Epithelial cell of esophagus (primary cell): ENCODE results near the gene WNT16.

Source experiments
- DNase-seq: peaks from one replicate; pipeline ENCODE4 v3.0.0; 2010; ENCODE audit warnings: low read depth
- H3K4me3 ChIP-seq: 2 replicates; pipeline ENCODE4 v1.5.1; 2011; ENCODE audit warnings: mild to moderate bottlenecking, low read length, control low read depth
- TF ChIP-seq, protein P1 (sequence below): IDR thresholded peaks from 2 replicates; pipeline ENCODE4 v1.5.1; 2011; ENCODE audit warnings: low read depth, mild to moderate bottlenecking, low read length, control low read depth, inconsistent platforms; ENCODE audit not compliant: insufficient read depth; ENCODE audit errors: missing control alignments

WNT16 gene

DNA sequence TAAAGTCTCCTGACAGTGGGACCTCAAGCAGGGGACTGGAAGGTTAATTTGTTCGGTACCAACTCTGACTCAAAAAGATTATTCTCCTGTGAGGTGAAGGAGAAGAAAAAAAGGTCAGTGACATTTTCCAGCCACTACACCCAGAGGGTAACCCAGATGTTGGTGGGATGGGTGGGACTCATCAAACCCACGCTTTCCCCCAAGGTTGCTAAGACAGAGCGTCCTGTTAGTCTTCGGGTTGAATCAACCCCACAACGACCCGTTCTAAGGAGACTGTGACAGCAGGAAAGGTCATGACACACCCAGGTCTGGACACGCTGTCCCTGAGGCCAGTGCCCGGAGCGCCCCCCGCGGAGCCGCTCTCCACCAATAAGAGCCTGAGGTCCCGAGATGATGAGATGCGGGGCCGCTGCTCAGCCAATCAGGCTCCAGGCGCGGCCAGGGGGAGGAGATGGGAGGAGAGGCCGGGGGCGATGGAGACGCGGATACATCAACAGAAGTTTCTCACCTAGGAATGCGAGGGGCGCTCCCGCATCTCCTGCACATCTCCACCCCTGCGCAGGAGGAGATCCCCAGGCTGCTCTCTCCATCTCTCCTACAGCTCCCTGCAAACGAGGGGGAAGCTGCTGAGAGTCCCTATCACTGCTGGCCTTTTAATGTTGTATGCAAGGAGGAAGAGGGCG, at the start of gene WNT16:
Gene WNT16 (plus strand): TSS at position 493 of the 683 bp plus-strand sequence. CDS start 293 bp downstream, outside the sequence.
- no peak for DNase-seq
- H3K4me3 ChIP-seq, result peak within 1 kb of the TSS; percentile 32
- TF ChIP-seq, protein P1, sequence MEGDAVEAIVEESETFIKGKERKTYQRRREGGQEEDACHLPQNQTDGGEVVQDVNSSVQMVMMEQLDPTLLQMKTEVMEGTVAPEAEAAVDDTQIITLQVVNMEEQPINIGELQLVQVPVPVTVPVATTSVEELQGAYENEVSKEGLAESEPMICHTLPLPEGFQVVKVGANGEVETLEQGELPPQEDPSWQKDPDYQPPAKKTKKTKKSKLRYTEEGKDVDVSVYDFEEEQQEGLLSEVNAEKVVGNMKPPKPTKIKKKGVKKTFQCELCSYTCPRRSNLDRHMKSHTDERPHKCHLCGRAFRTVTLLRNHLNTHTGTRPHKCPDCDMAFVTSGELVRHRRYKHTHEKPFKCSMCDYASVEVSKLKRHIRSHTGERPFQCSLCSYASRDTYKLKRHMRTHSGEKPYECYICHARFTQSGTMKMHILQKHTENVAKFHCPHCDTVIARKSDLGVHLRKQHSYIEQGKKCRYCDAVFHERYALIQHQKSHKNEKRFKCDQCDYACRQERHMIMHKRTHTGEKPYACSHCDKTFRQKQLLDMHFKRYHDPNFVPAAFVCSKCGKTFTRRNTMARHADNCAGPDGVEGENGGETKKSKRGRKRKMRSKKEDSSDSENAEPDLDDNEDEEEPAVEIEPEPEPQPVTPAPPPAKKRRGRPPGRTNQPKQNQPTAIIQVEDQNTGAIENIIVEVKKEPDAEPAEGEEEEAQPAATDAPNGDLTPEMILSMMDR, result no peak

- H3K4me3 ChIP-seq, result no peak overlapping the region
- TF ChIP-seq, protein P1, result no peak
- no peak for DNase-seq
Observed at GRCh38 chr7:121279060-121279620, 49.7 kb upstream of the WNT16 start.

- TF ChIP-seq, protein P1, result no peak
- DNase-seq, result no peak
- H3K4me3 ChIP-seq, result no peak overlapping the region
Observed at GRCh38 chr7:121279822-121280221, 49.0 kb upstream of the WNT16 start.

DNA sequence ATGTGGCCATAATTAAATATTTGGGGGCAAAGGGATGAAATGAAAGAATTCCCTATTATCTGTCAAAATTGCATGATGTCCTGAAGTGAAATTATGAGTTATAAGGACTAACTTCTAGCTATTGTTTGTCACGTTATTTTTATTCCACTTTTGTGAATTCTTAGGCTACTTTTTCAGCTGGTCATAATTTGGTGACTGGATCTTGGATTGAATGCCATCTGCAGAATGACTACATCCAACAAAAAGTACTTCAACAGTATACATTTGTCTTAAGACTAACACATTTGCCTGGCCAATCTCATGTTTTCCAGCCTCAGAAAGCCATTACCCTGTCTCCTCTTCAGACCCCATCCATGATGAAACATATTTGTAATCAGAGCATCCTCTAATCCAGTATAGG, 48.1 kb upstream of the WNT16 start:
- no peak for DNase-seq
- TF ChIP-seq, protein P1, result no peak
- no peak overlapping the region for H3K4me3 ChIP-seq

GRCh38 chr7:121282129-121282528, 46.7 kb upstream of the WNT16 start:
- no peak for DNase-seq
- TF ChIP-seq, protein P1, result no peak
- H3K4me3 ChIP-seq, result no peak overlapping the region

DNA sequence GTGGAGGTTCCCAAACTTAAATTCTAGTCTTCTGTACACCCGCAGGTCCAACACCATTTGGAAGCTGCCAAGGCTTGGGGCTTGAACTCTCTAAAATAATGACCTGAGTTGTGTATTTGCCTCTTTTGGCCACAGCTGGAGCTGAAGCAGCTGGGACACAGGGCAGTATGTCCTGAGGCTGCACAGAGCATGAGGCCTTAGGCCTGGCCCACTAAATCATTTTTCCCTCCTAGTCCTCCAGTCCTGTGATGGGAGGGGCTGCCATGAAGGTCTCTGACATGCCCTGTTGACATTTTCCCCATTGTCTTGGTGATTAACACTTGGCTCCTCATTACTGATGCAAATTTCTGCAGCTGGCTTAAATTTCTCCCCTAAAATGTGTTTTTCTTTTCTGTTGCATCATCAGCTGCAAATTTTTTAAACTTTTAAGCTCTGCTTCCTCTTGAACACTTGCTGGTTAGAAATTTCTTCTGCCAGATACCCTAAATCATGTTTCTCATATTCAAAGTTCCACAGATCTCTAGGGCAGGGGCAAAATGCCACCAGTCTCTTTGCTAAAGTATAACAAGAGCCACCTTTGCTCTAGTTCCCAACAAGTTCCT, 43.6 kb upstream of the WNT16 start:
- no peak overlapping the region for H3K4me3 ChIP-seq
- TF ChIP-seq, protein P1, result no peak
- DNase-seq, result no peak
